ENCODE data around the gene EIF6.

Gene EIF6

DNA sequence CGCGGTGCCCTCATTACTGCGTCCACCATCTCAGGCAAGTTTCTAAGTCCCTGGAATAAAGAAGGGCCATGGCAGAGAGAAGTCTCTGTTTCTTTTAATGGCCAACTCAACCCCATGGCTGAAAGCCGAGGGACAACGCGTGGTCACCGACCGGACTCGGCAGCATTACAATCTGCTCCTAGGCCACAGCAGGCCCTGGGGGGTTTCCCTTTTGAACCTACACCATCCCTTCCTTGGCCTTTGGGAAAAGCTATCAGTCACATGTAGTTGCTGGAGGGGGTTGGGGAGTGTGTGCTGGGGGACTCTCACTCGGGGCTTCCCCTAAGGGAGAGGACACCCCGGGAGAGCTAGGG is 18.8 kb upstream of the EIF6 start:
- Histone ChIP-seq H3K27me3 (replicated peaks) (no peaks in the 10 kb centered on the region), H3K27ac (peak overlapping the region; percentile 97), H3K4me3 (ENCODE audit: low read depth, low read length) (no peak overlapping the region), H3K36me3 (replicated peaks) (peaks cover 3% of the 10 kb centered on the region)
- no peak for TF ChIP-seq CTCF (IDR thresholded peaks at IDR 0.05; ENCODE audit: low read depth, low read length, missing control alignments)
- in situ Hi-C loops (cut with HindIII; ENCODE audit: low pct_ligation_motif_present, low sequenced_read_pairs), result no loop called here
- DNase-seq, result no peak

DNA sequence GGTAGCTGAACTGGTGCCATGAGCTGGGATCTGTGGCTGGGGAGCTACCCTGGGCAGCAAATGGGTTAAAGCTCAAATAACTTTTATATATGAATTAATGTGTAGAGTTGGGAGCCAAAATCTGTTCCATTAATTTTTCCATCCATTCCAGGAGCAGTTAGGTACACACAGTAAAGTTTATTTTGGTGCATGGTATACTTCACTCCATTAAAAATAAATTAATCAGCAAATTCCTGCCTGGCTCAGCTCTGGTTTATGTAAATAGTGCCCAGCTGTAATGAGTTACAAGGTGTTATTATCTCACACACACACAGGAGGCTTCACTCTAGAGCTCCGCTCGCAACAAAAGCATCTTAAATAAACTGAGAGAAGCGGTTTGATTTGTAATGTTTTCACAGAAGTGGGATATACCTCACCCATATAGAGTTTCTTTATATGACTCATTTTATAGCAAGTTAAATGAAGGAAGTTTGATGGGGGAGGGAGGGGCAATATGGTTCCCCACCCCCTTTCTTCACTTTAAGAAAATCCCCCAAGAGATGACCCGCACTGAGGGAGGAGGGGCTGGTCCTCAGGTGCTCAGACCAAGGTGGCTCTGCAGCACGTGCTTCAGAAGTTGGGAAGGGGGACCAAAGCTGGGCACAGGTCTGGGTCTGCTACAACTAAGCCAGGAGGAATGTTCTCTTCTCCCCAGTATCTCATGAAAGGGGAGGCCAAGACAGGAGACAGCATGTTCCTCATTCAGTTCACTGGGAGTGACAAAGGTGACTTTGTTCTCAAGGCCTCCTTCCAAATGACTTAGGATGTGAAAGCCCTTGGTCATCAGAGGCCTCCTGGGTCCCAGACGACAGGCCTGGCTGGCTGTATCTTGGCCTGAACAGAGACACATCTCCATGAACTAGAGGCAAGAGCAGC is 18.1 kb upstream of the EIF6 start:
- H3K27me3 ChIP-seq (replicated peaks), result no peaks in the 10 kb centered on the region
- no peak for TF ChIP-seq CTCF (IDR thresholded peaks at IDR 0.05; ENCODE audit: low read depth, low read length, missing control alignments)
- in situ Hi-C loops (cut with HindIII; ENCODE audit: low pct_ligation_motif_present, low sequenced_read_pairs), result no loop called here
- DNase-seq, result peak; percentile 45
- H3K36me3 ChIP-seq (replicated peaks), result peaks cover 3% of the 10 kb centered on the region
- peak overlapping the region; percentile 97 for H3K27ac ChIP-seq
- no peak overlapping the region for H3K4me3 ChIP-seq (ENCODE audit: low read depth, low read length)

- TF ChIP-seq CTCF (IDR thresholded peaks at IDR 0.05; ENCODE audit: low read depth, low read length, missing control alignments), result no peak
- no peak for DNase-seq
- H3K27ac ChIP-seq, result peak overlapping the region; percentile 97
- in situ Hi-C loops (cut with HindIII; ENCODE audit: low pct_ligation_motif_present, low sequenced_read_pairs), result no loop called here
- no peaks in the 10 kb centered on the region for H3K27me3 ChIP-seq (replicated peaks)
- H3K4me3 ChIP-seq (ENCODE audit: low read depth, low read length), result no peak overlapping the region
- peaks cover 3% of the 10 kb centered on the region for H3K36me3 ChIP-seq (replicated peaks)
These were observed 16.9 kb upstream of the EIF6 start for GRCh38 chr20:35301426-35301825.

- Histone ChIP-seq H3K27me3 (replicated peaks) (no peaks in the 10 kb centered on the region), H3K27ac (no peak overlapping the region), H3K4me3 (ENCODE audit: low read depth, low read length) (no peak overlapping the region), H3K36me3 (replicated peaks) (no peaks in the 10 kb centered on the region)
- in situ Hi-C loops (cut with HindIII; ENCODE audit: low pct_ligation_motif_present, low sequenced_read_pairs), result no loop called here
- no peak for TF ChIP-seq CTCF (IDR thresholded peaks at IDR 0.05; ENCODE audit: low read depth, low read length, missing control alignments)
- no peak for DNase-seq
These were observed 16.1 kb upstream of the EIF6 start for GRCh38 chr20:35300469-35301262.

DNA sequence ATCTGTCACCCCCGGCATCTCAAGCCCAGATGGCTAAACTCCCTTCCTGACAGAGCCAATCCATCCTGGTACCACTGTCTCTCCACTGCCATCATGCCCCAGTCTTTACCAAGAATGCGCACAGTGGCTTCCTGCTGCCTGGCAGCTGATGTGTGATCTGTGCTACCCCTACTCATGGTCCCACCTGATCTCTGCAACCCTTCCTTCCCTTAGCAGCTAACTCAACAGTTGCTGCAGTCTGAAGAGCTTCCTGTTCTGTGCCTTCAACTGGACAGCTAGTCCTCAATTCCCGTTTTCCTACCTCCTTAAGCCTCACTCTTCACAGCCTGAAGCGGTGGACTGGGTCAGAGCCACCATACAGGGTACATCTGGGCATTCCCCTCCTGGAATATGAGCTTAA is 15.2 kb upstream of the EIF6 start:
- in situ Hi-C loops (cut with HindIII; ENCODE audit: low pct_ligation_motif_present, low sequenced_read_pairs), result no loop called here
- no peak for DNase-seq
- TF ChIP-seq CTCF (IDR thresholded peaks at IDR 0.05; ENCODE audit: low read depth, low read length, missing control alignments), result no peak

More for the DNA sequence above, 15.2 kb upstream of the EIF6 start:
- Histone ChIP-seq H3K4me3 (ENCODE audit: low read depth, low read length) (no peak overlapping the region), H3K36me3 (replicated peaks) (no peaks in the 10 kb centered on the region), H3K27me3 (replicated peaks) (no peaks in the 10 kb centered on the region), H3K27ac (no peak overlapping the region)
